ENCODE data around the gene C5orf15.

DNA sequence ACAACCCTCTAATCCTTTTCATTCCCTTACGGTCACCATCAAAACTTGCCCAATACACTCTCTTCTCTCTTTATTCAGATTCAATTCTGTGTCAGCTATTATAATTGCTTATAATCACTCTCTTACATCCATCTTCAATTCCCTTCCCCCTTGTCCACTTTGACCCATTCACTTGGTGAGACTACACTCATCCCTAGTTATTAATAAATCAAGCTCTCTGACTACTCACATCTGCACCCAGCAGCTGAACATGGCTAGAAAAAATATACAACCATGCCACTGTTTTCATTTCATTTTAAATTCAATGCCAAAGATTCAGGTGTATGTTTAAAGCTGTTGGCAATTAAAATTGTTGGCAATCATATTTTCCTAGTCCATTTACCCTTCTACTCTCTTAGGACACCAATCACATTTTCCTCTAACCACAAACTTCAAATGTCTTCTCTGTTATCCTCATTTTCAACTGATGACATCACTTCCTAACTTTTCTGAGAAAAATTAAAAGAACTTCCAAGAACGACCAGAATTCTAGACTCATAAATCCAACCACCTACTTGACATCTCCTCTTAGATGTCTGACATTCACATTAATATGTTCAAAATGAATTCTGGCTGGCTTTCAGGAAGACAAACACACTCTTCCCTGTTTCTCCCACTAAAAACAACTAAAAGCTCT is 5.5 kb downstream of the C5orf15 start:
- TF ChIP-seq, protein P1, sequence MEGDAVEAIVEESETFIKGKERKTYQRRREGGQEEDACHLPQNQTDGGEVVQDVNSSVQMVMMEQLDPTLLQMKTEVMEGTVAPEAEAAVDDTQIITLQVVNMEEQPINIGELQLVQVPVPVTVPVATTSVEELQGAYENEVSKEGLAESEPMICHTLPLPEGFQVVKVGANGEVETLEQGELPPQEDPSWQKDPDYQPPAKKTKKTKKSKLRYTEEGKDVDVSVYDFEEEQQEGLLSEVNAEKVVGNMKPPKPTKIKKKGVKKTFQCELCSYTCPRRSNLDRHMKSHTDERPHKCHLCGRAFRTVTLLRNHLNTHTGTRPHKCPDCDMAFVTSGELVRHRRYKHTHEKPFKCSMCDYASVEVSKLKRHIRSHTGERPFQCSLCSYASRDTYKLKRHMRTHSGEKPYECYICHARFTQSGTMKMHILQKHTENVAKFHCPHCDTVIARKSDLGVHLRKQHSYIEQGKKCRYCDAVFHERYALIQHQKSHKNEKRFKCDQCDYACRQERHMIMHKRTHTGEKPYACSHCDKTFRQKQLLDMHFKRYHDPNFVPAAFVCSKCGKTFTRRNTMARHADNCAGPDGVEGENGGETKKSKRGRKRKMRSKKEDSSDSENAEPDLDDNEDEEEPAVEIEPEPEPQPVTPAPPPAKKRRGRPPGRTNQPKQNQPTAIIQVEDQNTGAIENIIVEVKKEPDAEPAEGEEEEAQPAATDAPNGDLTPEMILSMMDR (IDR thresholded peaks at IDR 0.05) = no peak
- no peak for TF ChIP-seq ZFX (IDR thresholded peaks at IDR 0.05; ENCODE audit: borderline replicate concordance)

All from 22Rv1 (cell line).